Trophoblast cell (in vitro differentiated cells and primary cell): ENCODE measurements around the gene LGALS9.

Experiments
- DNase-seq, 2 donors: peaks; one replicate each; pipeline ENCODE4 v3.0.0-alpha.2; 2016
- H2AFZ ChIP-seq: 2 replicates; pipeline ENCODE4 v1.6.1; 2013; ENCODE audit warnings: low read length, moderate library complexity, mild to moderate bottlenecking; ENCODE audit not compliant: insufficient read depth, poor library complexity
- H2AK5ac ChIP-seq: 2 replicates; pipeline ENCODE4 v1.6.1; 2013; ENCODE audit warnings: mild to moderate bottlenecking, low read length
- H2BK120ac ChIP-seq: 2 replicates; pipeline ENCODE4 v1.6.1; 2013; ENCODE audit warnings: low read length, mild to moderate bottlenecking, moderate library complexity; ENCODE audit not compliant: insufficient read depth, poor library complexity
- H2BK12ac ChIP-seq: 2 replicates; pipeline ENCODE4 v1.6.1; 2013; ENCODE audit warnings: mild to moderate bottlenecking, low read length, moderate library complexity
- H2BK5ac ChIP-seq: 2 replicates; pipeline ENCODE4 v1.6.1; 2013; ENCODE audit warnings: low read length, low read depth, moderate library complexity, mild to moderate bottlenecking; ENCODE audit not compliant: poor library complexity
- H3K14ac ChIP-seq: 2 replicates; pipeline ENCODE4 v1.6.1; 2013; ENCODE audit warnings: mild to moderate bottlenecking, low read length
- H3K18ac ChIP-seq: 2 replicates; pipeline ENCODE4 v1.6.1; 2013; ENCODE audit warnings: mild to moderate bottlenecking, low read length
- H3K23ac ChIP-seq: 2 replicates; pipeline ENCODE4 v1.6.1; 2013; ENCODE audit warnings: low read length
- H3K27ac ChIP-seq: 2 replicates; pipeline ENCODE4 v1.5.1; 2013; ENCODE audit warnings: low read depth, mild to moderate bottlenecking, inconsistent platforms, low read length, moderate library complexity
- H3K27me3 ChIP-seq: 2 replicates; pipeline ENCODE4 v1.6.1; 2013; ENCODE audit warnings: inconsistent platforms, mild to moderate bottlenecking, low read length, moderate library complexity; ENCODE audit not compliant: insufficient read depth
- H3K36me3 ChIP-seq, 2 experiments: 1 replicate in 1 of 2; 2 replicates in 1 of 2; pipeline ENCODE4 v1.6.1; 2013; ENCODE audit warnings: low read length in 2 of 2, mild to moderate bottlenecking in 2 of 2, moderate library complexity in 1 of 2; ENCODE audit not compliant: insufficient read depth in 2 of 2, control insufficient read depth in 1 of 2
- H3K4ac ChIP-seq: 2 replicates; pipeline ENCODE4 v1.6.1; 2013; ENCODE audit warnings: low read depth, mild to moderate bottlenecking, low read length, moderate library complexity
- H3K4me1 ChIP-seq, 2 experiments: 1 replicate in 1 of 2; 2 replicates in 1 of 2; pipeline ENCODE4 v1.6.1; 2013; ENCODE audit warnings: low read length in 2 of 2, mild to moderate bottlenecking in 2 of 2, moderate library complexity in 1 of 2; ENCODE audit not compliant: insufficient read depth in 2 of 2, control insufficient read depth in 1 of 2
- H3K4me2 ChIP-seq: 2 replicates; pipeline ENCODE4 v1.6.1; 2013; ENCODE audit warnings: inconsistent platforms, mild to moderate bottlenecking, low read length, moderate library complexity
- H3K4me3 ChIP-seq: 2 replicates; pipeline ENCODE4 v1.5.1; 2013; ENCODE audit warnings: mild to moderate bottlenecking, low read depth, low read length, inconsistent platforms
- H3K79me1 ChIP-seq: one replicate; pipeline ENCODE4 v1.6.1; 2013; ENCODE audit warnings: low read length
- H3K79me2 ChIP-seq: 2 replicates; pipeline ENCODE4 v1.6.1; 2013; ENCODE audit warnings: low read length, mild to moderate bottlenecking; ENCODE audit not compliant: control insufficient read depth, insufficient read depth, poor library complexity
- H3K9ac ChIP-seq: 2 replicates; pipeline ENCODE4 v1.6.1; 2013; ENCODE audit warnings: mild to moderate bottlenecking, low read length
- H3K9me3 ChIP-seq: 2 replicates; pipeline ENCODE4 v1.6.1; 2013; ENCODE audit warnings: low read depth, mild to moderate bottlenecking, control low read depth, inconsistent platforms, low read length; ENCODE audit not compliant: insufficient read depth
- H4K12ac ChIP-seq: 2 replicates; pipeline ENCODE4 v1.6.1; 2013; ENCODE audit warnings: low read depth, mild to moderate bottlenecking, low read length, moderate library complexity
- H4K8ac ChIP-seq: 2 replicates; pipeline ENCODE4 v1.6.1; 2013; ENCODE audit warnings: low read depth, mild to moderate bottlenecking, low read length, moderate library complexity
- H4K91ac ChIP-seq: one replicate; pipeline ENCODE4 v1.6.1; 2013; ENCODE audit warnings: low read depth, mild to moderate bottlenecking, low read length, moderate library complexity
- WGBS: extraction: QIAGEN DNeasy Blood & Tissue Kit; methylation state at CpG from one replicate; pipeline ENCODE4 v1.1.7; 2013; ENCODE audit warnings: missing lambda C conversion rate; ENCODE audit not compliant: insufficient read length, insufficient coverage; ENCODE audit errors: extremely low coverage; 5-methylcytosine and 5-hydroxymethylcytosine counted together

The LGALS9 gene

DNA sequence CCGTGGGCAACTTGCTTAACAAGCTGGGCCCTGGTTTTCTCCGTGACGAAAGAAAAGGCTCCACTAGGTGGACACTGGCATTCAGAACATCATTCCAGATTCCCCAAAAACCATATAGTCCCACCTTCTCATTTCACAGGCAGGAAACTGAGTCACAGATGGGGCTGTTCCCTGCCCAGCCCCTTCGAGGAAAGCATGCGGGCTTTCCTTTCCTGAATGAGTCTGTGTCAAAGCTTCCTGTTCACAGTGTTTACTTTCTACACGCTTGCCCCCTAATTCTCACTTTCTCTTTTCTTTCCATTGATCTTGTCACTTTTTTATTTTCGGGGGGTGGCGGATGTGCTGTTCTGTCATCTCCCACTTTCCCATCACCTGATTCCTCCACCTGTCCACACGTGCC, 10.3 kb upstream of the LGALS9 start:
- H3K4me3 ChIP-seq = no peak overlapping the region
- no peak overlapping the region for H2AK5ac ChIP-seq
- no peak for DNase-seq
- no peak overlapping the region for H3K4ac ChIP-seq
- H3K4me1 ChIP-seq = no peaks in the 10 kb centered on the region
- peaks cover 68 to 72% of the 10 kb centered on the region in 2 experiments for H3K36me3 ChIP-seq
- no peaks in the 10 kb centered on the region for H3K79me1 ChIP-seq
- no peak overlapping the region for H2BK12ac ChIP-seq
- no peak overlapping the region for H3K9ac ChIP-seq
- no peak overlapping the region for H3K27ac ChIP-seq
- WGBS = no CpG with 5 or more reads among the region's 9 CpGs
- H3K4me2 ChIP-seq = no peak overlapping the region
- no peak overlapping the region for H2BK120ac ChIP-seq
- no peak overlapping the region for H3K18ac ChIP-seq
- H2AFZ ChIP-seq = no peak overlapping the region
- H4K12ac ChIP-seq = no peak overlapping the region
- H3K79me2 ChIP-seq = no peaks in the 10 kb centered on the region
- no peak overlapping the region for H2BK5ac ChIP-seq
- H4K91ac ChIP-seq = no peak overlapping the region
- H3K9me3 ChIP-seq = no peaks in the 10 kb centered on the region
- no peaks in the 10 kb centered on the region for H3K27me3 ChIP-seq
- no peak overlapping the region for H3K14ac ChIP-seq
- no peak overlapping the region for H3K23ac ChIP-seq
- H4K8ac ChIP-seq = no peak overlapping the region

DNA sequence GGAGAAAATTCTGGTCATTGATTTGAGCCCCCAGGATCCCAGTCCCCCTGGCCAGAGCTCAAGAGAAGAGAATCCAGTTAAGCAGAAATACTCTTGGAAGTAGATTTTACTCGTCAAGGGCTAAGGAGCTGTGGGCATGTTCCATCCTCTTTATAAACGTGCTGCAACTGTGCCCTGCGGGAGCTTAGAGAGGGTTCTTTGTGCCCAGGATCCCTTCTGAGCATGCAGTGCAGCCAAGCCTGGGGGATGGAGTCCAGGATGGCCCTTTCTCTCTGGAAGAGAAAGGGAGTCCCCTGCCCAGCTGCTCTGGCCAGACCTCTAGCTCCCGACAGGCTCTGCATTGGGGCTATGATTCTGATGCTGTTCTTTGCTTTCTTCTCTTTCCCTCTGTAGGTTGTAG, 9.5 kb upstream of the LGALS9 start:
- Histone ChIP-seq H3K4me2 (no peak overlapping the region), H2BK120ac (no peak overlapping the region), H3K79me1 (no peaks in the 10 kb centered on the region), H4K8ac (no peak overlapping the region), H2BK12ac (no peak overlapping the region), H3K18ac (no peak overlapping the region), H2AFZ (no peak overlapping the region), H4K91ac (no peak overlapping the region), H4K12ac (no peak overlapping the region), H3K36me3 (peaks cover 70 to 73% of the 10 kb centered on the region in 2 experiments), H3K9me3 (no peaks in the 10 kb centered on the region), H3K9ac (no peak overlapping the region), H3K23ac (no peak overlapping the region), H3K79me2 (no peaks in the 10 kb centered on the region), H3K4me1 (no peaks in the 10 kb centered on the region), H3K14ac (no peak overlapping the region), H3K27me3 (no peaks in the 10 kb centered on the region), H3K4ac (no peak overlapping the region), H2AK5ac (no peak overlapping the region), H2BK5ac (no peak overlapping the region), H3K4me3 (no peak overlapping the region), H3K27ac (no peak overlapping the region)
- WGBS = no CpG with 5 or more reads among the region's 4 CpGs
- DNase-seq = no peak

DNA sequence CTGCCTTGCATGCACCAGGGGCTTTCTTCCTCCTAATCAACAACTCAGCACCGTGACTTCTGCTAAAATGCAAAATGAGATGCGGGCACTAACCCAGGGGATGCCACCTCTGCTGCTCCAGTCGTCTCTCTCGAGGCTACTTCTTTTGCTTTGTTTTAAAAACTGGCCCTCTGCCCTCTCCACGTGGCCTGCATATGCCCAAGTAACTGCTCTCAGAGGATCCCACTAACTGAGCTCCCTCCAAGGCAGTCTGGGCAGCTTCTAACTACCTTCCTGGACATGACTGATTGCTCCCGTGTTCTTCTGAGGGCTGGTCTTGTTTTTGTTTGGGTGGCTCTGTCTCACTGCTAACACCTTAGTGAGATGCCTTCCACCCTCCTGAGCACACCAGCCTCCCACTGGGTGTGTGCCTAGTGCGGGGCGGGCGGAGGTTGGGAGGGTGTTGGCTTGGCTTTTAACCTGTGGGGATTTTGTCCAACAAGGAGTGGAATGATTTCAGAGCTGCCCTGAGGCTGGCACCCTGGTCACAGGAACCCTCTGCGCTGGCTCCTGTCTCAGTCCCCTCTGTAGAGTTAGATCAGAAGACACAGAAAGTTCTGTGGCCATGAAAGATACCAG, 8.9 kb upstream of the LGALS9 start:
- Histone ChIP-seq H3K4me1 (no peaks in the 10 kb centered on the region), H2BK12ac (no peak overlapping the region), H3K4ac (no peak overlapping the region), H3K79me1 (no peaks in the 10 kb centered on the region), H4K8ac (no peak overlapping the region), H3K79me2 (no peaks in the 10 kb centered on the region), H3K27ac (no peak overlapping the region), H2BK120ac (no peak overlapping the region), H3K4me3 (no peak overlapping the region), H3K18ac (no peak overlapping the region), H2AK5ac (no peak overlapping the region), H2BK5ac (no peak overlapping the region), H4K12ac (no peak overlapping the region), H3K4me2 (no peak overlapping the region), H3K27me3 (no peaks in the 10 kb centered on the region), H3K9me3 (no peaks in the 10 kb centered on the region), H2AFZ (no peak overlapping the region), H3K9ac (no peak overlapping the region), H3K14ac (no peak overlapping the region), H4K91ac (no peak overlapping the region), H3K36me3 (peaks cover 67 to 69% of the 10 kb centered on the region in 2 experiments), H3K23ac (no peak overlapping the region)
- WGBS = no CpG with 5 or more reads among the region's 10 CpGs
- DNase-seq = no peak

DNA sequence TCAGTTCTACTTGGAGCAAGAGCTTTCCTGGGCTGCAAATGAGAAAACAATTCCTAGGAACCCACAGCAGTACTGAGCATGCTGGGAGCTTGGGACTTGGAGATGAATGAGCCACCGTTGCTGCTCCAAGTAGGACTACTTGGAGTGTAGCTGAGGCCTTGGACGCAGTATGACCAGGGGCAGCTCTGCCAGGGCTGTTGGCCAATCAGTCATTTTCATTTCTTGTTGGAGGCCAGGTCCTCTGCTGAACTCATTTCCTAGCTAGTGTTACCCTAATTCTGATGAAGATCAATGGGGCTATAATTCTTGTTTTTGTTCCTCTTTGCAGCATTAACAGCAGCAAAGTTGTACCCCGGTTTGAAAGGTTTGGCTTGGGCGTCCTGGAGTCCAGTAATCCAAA, 8.0 kb upstream of the LGALS9 start:
- H3K4ac ChIP-seq = no peak overlapping the region
- H2AFZ ChIP-seq = no peak overlapping the region
- H4K12ac ChIP-seq = no peak overlapping the region
- H3K4me1 ChIP-seq = no peaks in the 10 kb centered on the region
- H3K18ac ChIP-seq = no peak overlapping the region
- H2BK12ac ChIP-seq = no peak overlapping the region
- peaks cover 60 to 63% of the 10 kb centered on the region in 2 experiments for H3K36me3 ChIP-seq
- H3K23ac ChIP-seq = no peak overlapping the region
- H2BK120ac ChIP-seq = no peak overlapping the region
- H3K27me3 ChIP-seq = no peaks in the 10 kb centered on the region
- H3K9ac ChIP-seq = no peak overlapping the region
- H3K9me3 ChIP-seq = no peaks in the 10 kb centered on the region
- H4K91ac ChIP-seq = no peak overlapping the region
- no peak overlapping the region for H3K4me3 ChIP-seq
- no peak overlapping the region for H3K4me2 ChIP-seq
- H2BK5ac ChIP-seq = no peak overlapping the region
- no peak overlapping the region for H2AK5ac ChIP-seq
- no peak overlapping the region for H3K14ac ChIP-seq
- H4K8ac ChIP-seq = no peak overlapping the region
- DNase-seq = no peak
- WGBS = no CpG with 5 or more reads among the region's 4 CpGs
- H3K79me2 ChIP-seq = no peaks in the 10 kb centered on the region
- H3K79me1 ChIP-seq = no peaks in the 10 kb centered on the region
- no peak overlapping the region for H3K27ac ChIP-seq
